OCI-LY1 (cell line): Measurements from ENCODE around the gene GBP2.

Experiments used
- H2AFZ ChIP-seq: fragments of 200-600 bp; sonication (generic), shearing (Covaris generic); 2 replicates; pipeline ENCODE4 v1.6.0; 2014; ENCODE audit warnings: antibody characterized with exemption, mild to moderate bottlenecking, low read length
- H3F3A ChIP-seq: fragments of 200-600 bp; sonication (generic), shearing (Covaris generic); 2 replicates; pipeline ENCODE4 v1.6.0; 2014; ENCODE audit warnings: mild to moderate bottlenecking, antibody characterized with exemption, low read length, moderate library complexity; ENCODE audit not compliant: insufficient read depth
- H3K27ac ChIP-seq: fragments of 200-600 bp; sonication (generic); 2 replicates; pipeline ENCODE4 v1.5.1; 2014; ENCODE audit warnings: low read length, mixed run types, mild to moderate bottlenecking, low read depth; ENCODE audit not compliant: poor library complexity, severe bottlenecking
- H3K27me3 ChIP-seq: fragments of 200-600 bp; sonication (generic); 2 replicates; pipeline ENCODE4 v1.6.0; 2014; ENCODE audit warnings: antibody characterized with exemption, mild to moderate bottlenecking, low read length, moderate library complexity; ENCODE audit not compliant: insufficient read depth
- H3K36me3 ChIP-seq: fragments of 200-600 bp; sonication (generic); 2 replicates; pipeline ENCODE4 v1.6.1; 2014; ENCODE audit warnings: mild to moderate bottlenecking, antibody characterized with exemption, low read length, moderate library complexity, mixed read lengths; ENCODE audit not compliant: insufficient read depth
- H3K4me1 ChIP-seq: fragments of 200-600 bp; sonication (generic); 2 replicates; pipeline ENCODE4 v1.5.1; 2014; ENCODE audit warnings: mild to moderate bottlenecking, low read length, moderate library complexity; ENCODE audit not compliant: insufficient read depth, severe bottlenecking
- H3K4me2 ChIP-seq: fragments of 200-600 bp; sonication (generic), shearing (Covaris generic); 2 replicates; pipeline ENCODE4 v1.6.1; 2014; ENCODE audit warnings: low read length
- H3K4me3 ChIP-seq: fragments of 200-600 bp; sonication (generic); 2 replicates; pipeline ENCODE4 v1.5.1; 2014; ENCODE audit warnings: low read length, low read depth, mild to moderate bottlenecking, mixed read lengths; ENCODE audit not compliant: poor library complexity, severe bottlenecking
- H3K79me2 ChIP-seq: fragments of 200-600 bp; shearing (Covaris generic); 2 replicates; pipeline ENCODE4 v1.6.1; 2016; ENCODE audit warnings: mixed run types, low read length, mixed read lengths; ENCODE audit not compliant: insufficient read depth
- H3K9ac ChIP-seq: fragments of 200-600 bp; sonication (generic), shearing (Covaris generic); 2 replicates; pipeline ENCODE4 v1.6.1; 2014; ENCODE audit warnings: mild to moderate bottlenecking, low read length, mixed read lengths
- H3K9me2 ChIP-seq: fragments of 200-600 bp; sonication (generic), shearing (Covaris generic); 2 replicates; pipeline ENCODE4 v1.6.1; 2014; ENCODE audit warnings: low read depth, mild to moderate bottlenecking, low read length, mixed read lengths
- H3K9me3 ChIP-seq: fragments of 200-600 bp; shearing (Covaris generic); 2 replicates; pipeline ENCODE4 v1.6.1; 2014; ENCODE audit warnings: low read length, mixed read lengths
- H4K20me1 ChIP-seq: fragments of 200-600 bp; sonication (generic), shearing (Covaris generic); 2 replicates; pipeline ENCODE4 v1.6.0; 2016; ENCODE audit warnings: mild to moderate bottlenecking, low read length; ENCODE audit not compliant: insufficient read depth
- CTCF ChIP-seq: fragments of 200-600 bp; sonication (generic), shearing (Covaris generic); IDR thresholded peaks from 2 replicates; pipeline ENCODE4 v1.5.1; 2017; ENCODE audit warnings: mild to moderate bottlenecking, antibody characterized with exemption, low read length, moderate library complexity, mixed read lengths
- EZH2 ChIP-seq: fragments of 200-600 bp; sonication (generic), shearing (Covaris generic); IDR thresholded peaks from 2 replicates; pipeline ENCODE4 v1.8.0; 2017; ENCODE audit warnings: borderline replicate concordance, mixed run types, mild to moderate bottlenecking, antibody characterized with exemption, low read length, moderate library complexity, mixed read lengths

GBP2 gene

GRCh38 chr1:89104687-89105086, 21.2 kb downstream of the GBP2 start:
- Histone ChIP-seq H3K27me3 (no peaks in the 10 kb centered on the region), H3K4me1 (no peaks in the 10 kb centered on the region), H3K9me3 (no peaks in the 10 kb centered on the region), H3K27ac (no peak overlapping the region), H3K9ac (no peak overlapping the region), H4K20me1 (no peaks in the 10 kb centered on the region), H3K4me2 (no peak overlapping the region), H3K9me2 (no peaks in the 10 kb centered on the region), H2AFZ (no peak overlapping the region), H3F3A (no peaks in the 10 kb centered on the region), H3K4me3 (no peak overlapping the region), H3K36me3 (no peaks in the 10 kb centered on the region), H3K79me2 (no peaks in the 10 kb centered on the region)
- TF ChIP-seq CTCF (no peak), EZH2 (no peak)

- no peaks in the 10 kb centered on the region for H4K20me1 ChIP-seq
- H3K4me3 ChIP-seq, result no peak overlapping the region
- H3K9ac ChIP-seq, result no peak overlapping the region
- no peak overlapping the region for H2AFZ ChIP-seq
- no peak for TF ChIP-seq EZH2
- TF ChIP-seq CTCF, result no peak
- no peaks in the 10 kb centered on the region for H3K9me3 ChIP-seq
- no peaks in the 10 kb centered on the region for H3K27me3 ChIP-seq
- H3K4me2 ChIP-seq, result no peak overlapping the region
- H3K27ac ChIP-seq, result no peak overlapping the region
- no peaks in the 10 kb centered on the region for H3K4me1 ChIP-seq
- H3K36me3 ChIP-seq, result no peaks in the 10 kb centered on the region
- H3K9me2 ChIP-seq, result no peaks in the 10 kb centered on the region
- no peaks in the 10 kb centered on the region for H3F3A ChIP-seq
- no peaks in the 10 kb centered on the region for H3K79me2 ChIP-seq
These were observed 21.8 kb downstream of the GBP2 start for GRCh38 chr1:89104147-89104546.

- H3K79me2 ChIP-seq, result no peaks in the 10 kb centered on the region
- H3K27me3 ChIP-seq, result no peaks in the 10 kb centered on the region
- H3K4me1 ChIP-seq, result no peaks in the 10 kb centered on the region
- no peak overlapping the region for H2AFZ ChIP-seq
- no peak overlapping the region for H3K9ac ChIP-seq
- no peak for TF ChIP-seq EZH2
- TF ChIP-seq CTCF, result no peak
- no peaks in the 10 kb centered on the region for H3F3A ChIP-seq
- no peaks in the 10 kb centered on the region for H4K20me1 ChIP-seq
- H3K4me2 ChIP-seq, result no peak overlapping the region
- no peaks in the 10 kb centered on the region for H3K9me2 ChIP-seq
- H3K4me3 ChIP-seq, result no peak overlapping the region
- no peaks in the 10 kb centered on the region for H3K9me3 ChIP-seq
- no peaks in the 10 kb centered on the region for H3K36me3 ChIP-seq
- no peak overlapping the region for H3K27ac ChIP-seq
These were observed 23.9 kb downstream of the GBP2 start for GRCh38 chr1:89102021-89102420.
